Fibroblast of lung (primary cell): ENCODE results near the gene TPR. TPM values are rescaled to one million over a fixed set of nuclear protein-coding genes. Genes with fewer than 3 reads are reported as not detected.
"Not testable (repeated sequence)": the region's sequence is repeated elsewhere in the genome, so short reads cannot be mapped to it uniquely, and the experiment has no call there.

ENCODE experiments used
- DNase-seq, 2 donors: peaks; one replicate each; pipeline versions ENCODE4 v3.0.0 to v3.0.0-alpha.2; 2010; ENCODE audit warnings: low read depth in 2 of 2
- H2AFZ ChIP-seq: 2 replicates; pipeline ENCODE4 v1.5.1; 2012; ENCODE audit warnings: low read length, control low read depth, inconsistent platforms
- H3K27ac ChIP-seq: 2 replicates; pipeline ENCODE4 v1.5.1; 2011; ENCODE audit warnings: low read length, control low read depth; ENCODE audit not compliant: insufficient read depth
- H3K27me3 ChIP-seq: 2 replicates; pipeline ENCODE4 v1.5.1; 2011; ENCODE audit warnings: mild to moderate bottlenecking, low read length; ENCODE audit not compliant: control insufficient read depth, insufficient read depth
- H3K36me3 ChIP-seq: 2 replicates; pipeline ENCODE4 v1.5.1; 2011; ENCODE audit warnings: low read length; ENCODE audit not compliant: control insufficient read depth, insufficient read depth
- H3K4me1 ChIP-seq: 2 replicates; pipeline ENCODE4 v1.5.1; 2011; ENCODE audit warnings: low read length; ENCODE audit not compliant: control insufficient read depth, insufficient read depth; ENCODE audit errors: extremely low read depth
- H3K4me2 ChIP-seq: 2 replicates; pipeline ENCODE4 v1.5.1; 2011; ENCODE audit warnings: low read length, control low read depth; ENCODE audit not compliant: insufficient read depth; ENCODE audit errors: extremely low read depth
- H3K4me3 ChIP-seq, 4 experiments: fragments of 200-600 bp in 1 of 4; sonication (generic) in 1 of 4; replicated peaks in 1 of 4; 2 replicates each; pipeline ENCODE4 v1.5.1; 2011 to 2016; ENCODE audit warnings: low read length in 4 of 4, low read depth in 3 of 4, mild to moderate bottlenecking in 3 of 4, control low read depth in 2 of 4, inconsistent platforms in 1 of 4, mixed read lengths in 1 of 4; ENCODE audit not compliant: insufficient read depth in 1 of 4; ENCODE audit errors: control extremely low read depth in 1 of 4
- H3K79me2 ChIP-seq: 2 replicates; pipeline ENCODE4 v1.5.1; 2012; ENCODE audit warnings: mild to moderate bottlenecking, low read length, inconsistent platforms; ENCODE audit not compliant: control insufficient read depth, insufficient read depth
- H3K9ac ChIP-seq: 2 replicates; pipeline ENCODE4 v1.5.1; 2011; ENCODE audit warnings: mild to moderate bottlenecking, low read length, control low read depth; ENCODE audit not compliant: insufficient read depth
- H3K9me3 ChIP-seq: 2 replicates; pipeline ENCODE4 v1.5.1; 2012; ENCODE audit warnings: low read depth, low read length; ENCODE audit not compliant: control insufficient read depth, insufficient read depth
- H4K20me1 ChIP-seq: 2 replicates; pipeline ENCODE4 v1.5.1; 2011; ENCODE audit warnings: low read length; ENCODE audit not compliant: control insufficient read depth, insufficient read depth; ENCODE audit errors: extremely low read depth
- CTCF ChIP-seq, 2 donors: IDR thresholded peaks in 1 of 2; conservative IDR thresholded peaks in 1 of 2; 1 replicate in 1 of 2; 2 replicates in 1 of 2; pipeline ENCODE4 v1.5.1; 2011 to 2012; ENCODE audit warnings: low read length in 2 of 2, control low read depth in 1 of 2, inconsistent platforms in 1 of 2, low read depth in 1 of 2, mild to moderate bottlenecking in 1 of 2
- EZH2 ChIP-seq: IDR thresholded peaks from 2 replicates; pipeline ENCODE4 v1.5.1; 2012; ENCODE audit warnings: low read length, control low read depth, mild to moderate bottlenecking; ENCODE audit errors: missing control alignments
- polyA plus RNA-seq, 2 donors: library from polyadenylated mRNA; depleted of rRNA in 1 of 2; stranded (reverse) in 1 of 2; unstranded in 1 of 2; fragments of >200 nt; gene quantifications; 2 replicates each; pipeline ENCODE4 v1.2.1, GENCODE V29; 2011 to 2012; ENCODE audit warnings: missing spikeins in 1 of 2
- total RNA-seq: library from RNA; depleted of rRNA; stranded (reverse); fragments of >200 nt; gene quantifications from 2 replicates; pipeline ENCODE4 v1.2.1, GENCODE V29; 2014

Gene TPR
- total and polyA plus RNA-seq, 2 donors (not counting 1 experiment from before 2014, with no cell fraction given), result 37.4 to 65.1 TPM

- TF ChIP-seq EZH2 (no peak), CTCF (conservative IDR thresholded peaks at IDR 0.05 in 1 of 2, IDR thresholded peaks at IDR 0.05 in 1 of 2; ENCODE audit: low read depth in 1 of 2, low read length in 2 of 2) (no peak)
- no peaks in the 10 kb centered on the region for H3K36me3 ChIP-seq
- H3K27me3 ChIP-seq, result no peaks in the 10 kb centered on the region
- no peaks in the 10 kb centered on the region for H4K20me1 ChIP-seq
- H3K9me3 ChIP-seq, result no peaks in the 10 kb centered on the region
- no peak overlapping the region for H3K9ac ChIP-seq
- H3K79me2 ChIP-seq, result no peaks in the 10 kb centered on the region
- H3K27ac ChIP-seq, result no peak overlapping the region
- H3K4me2 ChIP-seq, result no peak overlapping the region
- no peaks in the 10 kb centered on the region for H3K4me1 ChIP-seq
- H3K4me3 ChIP-seq, result no peak overlapping the region
- H2AFZ ChIP-seq, result no peak overlapping the region
- no peak for DNase-seq
These were observed 28.6 kb upstream of the TPR start for GRCh38 chr1:186403632-186404031.

- not testable (repeated sequence) for H3K36me3 ChIP-seq, H2AFZ ChIP-seq, H3K4me1 ChIP-seq, H3K27ac ChIP-seq, H3K9ac ChIP-seq, H3K9me3 ChIP-seq, H4K20me1 ChIP-seq, H3K79me2 ChIP-seq, H3K27me3 ChIP-seq, H3K4me3 ChIP-seq, H3K4me2 ChIP-seq
- peak in 1 of 2 donors; percentile 6 for DNase-seq
These were observed 26.4 kb upstream of the TPR start for GRCh38 chr1:186401446-186401845.

GRCh38 chr1:186392711-186393110, 17.7 kb upstream of the TPR start:
- not testable (repeated sequence) for H3K4me2 ChIP-seq, H4K20me1 ChIP-seq, DNase-seq, H3K36me3 ChIP-seq, H3K27me3 ChIP-seq, H3K4me3 ChIP-seq, H3K9ac ChIP-seq, H3K27ac ChIP-seq, H3K79me2 ChIP-seq, H3K9me3 ChIP-seq, H2AFZ ChIP-seq, H3K4me1 ChIP-seq

- no peak for DNase-seq
- H3K9me3 ChIP-seq, result no peaks in the 10 kb centered on the region
- H3K4me1 ChIP-seq, result no peaks in the 10 kb centered on the region
- H3K36me3 ChIP-seq, result peaks cover 8% of the 10 kb centered on the region
- no peaks in the 10 kb centered on the region for H3K79me2 ChIP-seq
- H2AFZ ChIP-seq, result no peak overlapping the region
- H3K4me2 ChIP-seq, result no peak overlapping the region
- H3K27ac ChIP-seq, result no peak overlapping the region
- no peaks in the 10 kb centered on the region for H4K20me1 ChIP-seq
- no peak for TF ChIP-seq EZH2
- no peak for TF ChIP-seq CTCF (conservative IDR thresholded peaks at IDR 0.05 in 1 of 2, IDR thresholded peaks at IDR 0.05 in 1 of 2; ENCODE audit: low read depth in 1 of 2, low read length in 2 of 2)
- H3K4me3 ChIP-seq, result no peak overlapping the region
- no peaks in the 10 kb centered on the region for H3K27me3 ChIP-seq
- no peak overlapping the region for H3K9ac ChIP-seq
These were observed 16.8 kb upstream of the TPR start for GRCh38 chr1:186391841-186392240.
